WTC11 (cell line): ENCODE data around the gene SUZ12. TPM values are rescaled to one million over a fixed set of nuclear protein-coding genes. Genes with fewer than 3 reads are reported as not detected.

ENCODE experiments used
- ATAC-seq: fragments of 200-7000 bp; cut with Tn5 transposase; 2 replicates; pipeline ENCODE4 v1.10.0; 2021; ENCODE audit warnings: mild to moderate bottlenecking, moderate library complexity
- CTCF ChIA-PET: fragments of 300-600 bp; sonication (Branson Sonifier 250); formaldehyde crosslinking; loops from one replicate; lab custom pipeline; 2021; ENCODE audit warnings: antibody characterized with exemption; lab: Charles Lee
- POLR2A ChIA-PET: fragments of 350-600 bp; sonication (Branson Sonifier 250); formaldehyde crosslinking; loops from one replicate; lab custom pipeline; 2021; ENCODE audit warnings: antibody characterized with exemption; lab: Charles Lee
- DNase-seq: peaks from one replicate; pipeline ENCODE4 v3.0.0; 2021; ENCODE audit warnings: low spot score
- H3K27ac Mint-ChIP-seq: 2 replicates; pipeline ENCODE4 v1.8.0; 2021; ENCODE audit warnings: mixed read lengths
- H3K27me3 Mint-ChIP-seq: 2 replicates; pipeline ENCODE4 v1.8.0; 2021; ENCODE audit warnings: low read depth, mild to moderate bottlenecking, moderate library complexity, mixed read lengths
- H3K36me3 Mint-ChIP-seq: 2 replicates; pipeline ENCODE4 v1.8.0; 2021; ENCODE audit warnings: mixed read lengths
- H3K4me1 Mint-ChIP-seq: 2 replicates; pipeline ENCODE4 v1.8.0; 2022; ENCODE audit warnings: mixed read lengths
- H3K4me3 Mint-ChIP-seq: 2 replicates; pipeline ENCODE4 v1.8.0; 2021; ENCODE audit warnings: mild to moderate bottlenecking, moderate library complexity, mixed read lengths
- H3K9me3 Mint-ChIP-seq: 2 replicates; pipeline ENCODE4 v1.8.0; 2021; ENCODE audit warnings: mixed read lengths
- GTF2I ChIP-seq: fragments of 250-450 bp; sonication (Bioruptor Pico); conservative IDR thresholded peaks from 2 replicates; pipeline ENCODE4 v1.4.0; 2021; ENCODE audit warnings: mild to moderate bottlenecking
- KAT7 ChIP-seq: sonication (generic); formaldehyde crosslinking; IDR thresholded peaks from 2 replicates; pipeline ENCODE4 v1.8.1; 2023; ENCODE audit warnings: missing genetic modification reagents, mild to moderate bottlenecking, borderline replicate concordance
- NR1H2 ChIP-seq: sonication (generic); formaldehyde crosslinking; IDR thresholded peaks from 2 replicates; pipeline ENCODE4 v1.9.0; 2021; ENCODE audit warnings: mild to moderate bottlenecking, moderate library complexity, missing genetic modification reagents
- NR3C1 ChIP-seq: sonication (generic); formaldehyde crosslinking; conservative IDR thresholded peaks from 2 replicates; pipeline ENCODE4 v1.8.1; 2023; ENCODE audit warnings: low read depth, mild to moderate bottlenecking, missing genetic modification reagents
- SMAD4 ChIP-seq: sonication (generic); formaldehyde crosslinking; IDR thresholded peaks from 2 replicates; pipeline ENCODE4 v1.8.0; 2022; ENCODE audit warnings: mild to moderate bottlenecking, missing genetic modification reagents
- TP53 ChIP-seq: sonication (generic); formaldehyde crosslinking; IDR thresholded peaks from 2 replicates; pipeline ENCODE4 v1.8.1; 2023; ENCODE audit warnings: mild to moderate bottlenecking, missing genetic modification reagents
- ZNF121 ChIP-seq: sonication (generic); formaldehyde crosslinking; IDR thresholded peaks from 2 replicates; pipeline ENCODE4 v1.8.0; 2023; ENCODE audit warnings: missing genetic modification reagents
- ZNF219 ChIP-seq: sonication (generic); formaldehyde crosslinking; IDR thresholded peaks from 2 replicates; pipeline ENCODE4 v1.8.0; 2023; ENCODE audit warnings: missing genetic modification reagents, mild to moderate bottlenecking, borderline replicate concordance
- ZNF416 ChIP-seq: fragments of 250-450 bp; sonication (Bioruptor Pico); IDR thresholded peaks from 2 replicates; pipeline ENCODE4 v1.9.0; 2021; ENCODE audit warnings: mild to moderate bottlenecking, inconsistent platforms
- total RNA-seq: library from RNA; stranded (reverse); gene quantifications from 3 replicates; pipeline ENCODE4 v1.2.3, GENCODE V29; 2021
- TF ChIP-seq, protein P1 (sequence below): fragments of 250-450 bp; sonication (Bioruptor Pico); IDR thresholded peaks from 2 replicates; pipeline ENCODE4 v1.9.0; 2021; ENCODE audit warnings: mild to moderate bottlenecking
- TF ChIP-seq, protein P2 (sequence below): fragments of 250-450 bp; sonication (Bioruptor Pico); IDR thresholded peaks from 2 replicates; pipeline ENCODE4 v1.9.0; 2021; ENCODE audit warnings: moderate library complexity, mild to moderate bottlenecking, inconsistent platforms, borderline replicate concordance
- TF ChIP-seq, protein P3 (sequence below): fragments of 200-600 bp; IDR thresholded peaks from 2 replicates; pipeline ENCODE4 v1.8.0; 2022; ENCODE audit warnings: antibody characterized with exemption
- TF ChIP-seq, protein P4 (sequence below): sonication (generic); formaldehyde crosslinking; IDR thresholded peaks from 2 replicates; pipeline ENCODE4 v1.8.0; 2022; ENCODE audit warnings: mild to moderate bottlenecking, missing genetic modification reagents
- TF ChIP-seq, protein P5 (sequence below): sonication (generic); formaldehyde crosslinking; IDR thresholded peaks from 2 replicates; pipeline ENCODE4 v1.8.1; 2022; ENCODE audit warnings: low read depth, mild to moderate bottlenecking, moderate library complexity, missing genetic modification reagents, borderline replicate concordance
- TF ChIP-seq, protein P6 (sequence below): sonication (generic); formaldehyde crosslinking; IDR thresholded peaks from 2 replicates; pipeline ENCODE4 v1.8.1; 2022; ENCODE audit warnings: low read depth, missing genetic modification reagents, borderline replicate concordance
- TF ChIP-seq, protein P7 (sequence below): sonication (generic); formaldehyde crosslinking; IDR thresholded peaks from 2 replicates; pipeline ENCODE4 v1.8.1; 2023; ENCODE audit warnings: mild to moderate bottlenecking, missing genetic modification reagents, borderline replicate concordance
- TF ChIP-seq, protein P8 (sequence below): sonication (generic); formaldehyde crosslinking; IDR thresholded peaks from 2 replicates; pipeline ENCODE4 v1.8.1; 2023; ENCODE audit warnings: mild to moderate bottlenecking, missing genetic modification reagents
- TF ChIP-seq, protein P9 (sequence below): sonication (generic); formaldehyde crosslinking; IDR thresholded peaks from 2 replicates; pipeline ENCODE4 v1.8.0; 2022; ENCODE audit warnings: mild to moderate bottlenecking, missing genetic modification reagents

SUZ12 gene
- total RNA-seq, 1 experiment from 2014 or later: 28.4 TPM

DNA sequence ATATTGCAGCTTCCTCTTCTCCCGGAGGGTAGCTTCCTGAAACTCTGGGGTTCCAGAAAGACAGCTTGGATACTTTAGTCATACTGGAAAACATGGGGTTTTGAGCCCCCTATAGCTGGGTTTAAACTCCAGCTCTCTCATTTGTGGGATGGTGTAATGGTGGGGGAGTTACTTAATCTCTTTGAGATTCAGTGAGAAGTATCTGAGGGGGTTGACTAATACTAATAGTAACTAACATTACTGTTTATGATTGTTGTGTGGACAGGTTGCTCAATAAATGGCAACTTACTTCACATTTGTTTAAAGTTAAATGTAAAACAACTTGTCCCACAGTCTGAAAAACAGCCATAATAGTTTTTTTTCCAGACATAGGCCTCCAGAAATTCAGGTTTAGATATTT is 5.1 kb upstream of the SUZ12 start:
- ATAC-seq: no peak
- no peak overlapping the region for H3K27ac Mint-ChIP-seq
- ChIA-PET POLR2A (no interaction called here), CTCF (interaction anchor here (0.9 kb wide), 1 partner anchor 8 kb away, joined by 3 read pairs; no protein-coding TSS in a partner anchor)
- no peaks in the 10 kb centered on the region for H3K9me3 Mint-ChIP-seq
- 0 out of 2 replicates have a peak, but pooled peaks cover 2% of the 10 kb centered on the region for H3K4me1 Mint-ChIP-seq
- DNase-seq: no peak
- H3K4me3 Mint-ChIP-seq: no peak overlapping the region
- TF ChIP-seq, protein P1, sequence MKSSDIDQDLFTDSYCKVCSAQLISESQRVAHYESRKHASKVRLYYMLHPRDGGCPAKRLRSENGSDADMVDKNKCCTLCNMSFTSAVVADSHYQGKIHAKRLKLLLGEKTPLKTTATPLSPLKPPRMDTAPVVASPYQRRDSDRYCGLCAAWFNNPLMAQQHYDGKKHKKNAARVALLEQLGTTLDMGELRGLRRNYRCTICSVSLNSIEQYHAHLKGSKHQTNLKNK: no peak
- TF ChIP-seq, protein P2, sequence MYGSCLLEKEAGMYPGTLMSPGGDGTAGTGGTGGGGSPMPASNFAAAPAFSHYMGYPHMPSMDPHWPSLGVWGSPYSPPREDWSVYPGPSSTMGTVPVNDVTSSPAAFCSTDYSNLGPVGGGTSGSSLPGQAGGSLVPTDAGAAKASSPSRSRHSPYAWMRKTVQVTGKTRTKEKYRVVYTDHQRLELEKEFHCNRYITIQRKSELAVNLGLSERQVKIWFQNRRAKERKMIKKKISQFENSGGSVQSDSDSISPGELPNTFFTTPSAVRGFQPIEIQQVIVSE (CRISPR knock-in tag): no peak
- TF ChIP-seq, protein P3, sequence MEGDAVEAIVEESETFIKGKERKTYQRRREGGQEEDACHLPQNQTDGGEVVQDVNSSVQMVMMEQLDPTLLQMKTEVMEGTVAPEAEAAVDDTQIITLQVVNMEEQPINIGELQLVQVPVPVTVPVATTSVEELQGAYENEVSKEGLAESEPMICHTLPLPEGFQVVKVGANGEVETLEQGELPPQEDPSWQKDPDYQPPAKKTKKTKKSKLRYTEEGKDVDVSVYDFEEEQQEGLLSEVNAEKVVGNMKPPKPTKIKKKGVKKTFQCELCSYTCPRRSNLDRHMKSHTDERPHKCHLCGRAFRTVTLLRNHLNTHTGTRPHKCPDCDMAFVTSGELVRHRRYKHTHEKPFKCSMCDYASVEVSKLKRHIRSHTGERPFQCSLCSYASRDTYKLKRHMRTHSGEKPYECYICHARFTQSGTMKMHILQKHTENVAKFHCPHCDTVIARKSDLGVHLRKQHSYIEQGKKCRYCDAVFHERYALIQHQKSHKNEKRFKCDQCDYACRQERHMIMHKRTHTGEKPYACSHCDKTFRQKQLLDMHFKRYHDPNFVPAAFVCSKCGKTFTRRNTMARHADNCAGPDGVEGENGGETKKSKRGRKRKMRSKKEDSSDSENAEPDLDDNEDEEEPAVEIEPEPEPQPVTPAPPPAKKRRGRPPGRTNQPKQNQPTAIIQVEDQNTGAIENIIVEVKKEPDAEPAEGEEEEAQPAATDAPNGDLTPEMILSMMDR: no peak
- TF ChIP-seq GTF2I (no peak), NR1H2 (CRISPR knock-in tag) (no peak), ZNF416 (CRISPR knock-in tag) (no peak)
- TF ChIP-seq, protein P4, sequence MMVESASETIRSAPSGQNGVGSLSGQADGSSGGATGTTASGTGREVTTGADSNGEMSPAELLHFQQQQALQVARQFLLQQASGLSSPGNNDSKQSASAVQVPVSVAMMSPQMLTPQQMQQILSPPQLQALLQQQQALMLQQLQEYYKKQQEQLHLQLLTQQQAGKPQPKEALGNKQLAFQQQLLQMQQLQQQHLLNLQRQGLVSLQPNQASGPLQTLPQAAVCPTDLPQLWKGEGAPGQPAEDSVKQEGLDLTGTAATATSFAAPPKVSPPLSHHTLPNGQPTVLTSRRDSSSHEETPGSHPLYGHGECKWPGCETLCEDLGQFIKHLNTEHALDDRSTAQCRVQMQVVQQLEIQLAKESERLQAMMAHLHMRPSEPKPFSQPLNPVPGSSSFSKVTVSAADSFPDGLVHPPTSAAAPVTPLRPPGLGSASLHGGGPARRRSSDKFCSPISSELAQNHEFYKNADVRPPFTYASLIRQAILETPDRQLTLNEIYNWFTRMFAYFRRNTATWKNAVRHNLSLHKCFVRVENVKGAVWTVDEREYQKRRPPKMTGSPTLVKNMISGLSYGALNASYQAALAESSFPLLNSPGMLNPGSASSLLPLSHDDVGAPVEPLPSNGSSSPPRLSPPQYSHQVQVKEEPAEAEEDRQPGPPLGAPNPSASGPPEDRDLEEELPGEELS (CRISPR knock-in tag): no peak
- TF ChIP-seq, protein P5, sequence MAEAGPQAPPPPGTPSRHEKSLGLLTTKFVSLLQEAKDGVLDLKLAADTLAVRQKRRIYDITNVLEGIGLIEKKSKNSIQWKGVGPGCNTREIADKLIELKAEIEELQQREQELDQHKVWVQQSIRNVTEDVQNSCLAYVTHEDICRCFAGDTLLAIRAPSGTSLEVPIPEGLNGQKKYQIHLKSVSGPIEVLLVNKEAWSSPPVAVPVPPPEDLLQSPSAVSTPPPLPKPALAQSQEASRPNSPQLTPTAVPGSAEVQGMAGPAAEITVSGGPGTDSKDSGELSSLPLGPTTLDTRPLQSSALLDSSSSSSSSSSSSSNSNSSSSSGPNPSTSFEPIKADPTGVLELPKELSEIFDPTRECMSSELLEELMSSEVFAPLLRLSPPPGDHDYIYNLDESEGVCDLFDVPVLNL (CRISPR knock-in tag): no peak
- TF ChIP-seq, protein P6, sequence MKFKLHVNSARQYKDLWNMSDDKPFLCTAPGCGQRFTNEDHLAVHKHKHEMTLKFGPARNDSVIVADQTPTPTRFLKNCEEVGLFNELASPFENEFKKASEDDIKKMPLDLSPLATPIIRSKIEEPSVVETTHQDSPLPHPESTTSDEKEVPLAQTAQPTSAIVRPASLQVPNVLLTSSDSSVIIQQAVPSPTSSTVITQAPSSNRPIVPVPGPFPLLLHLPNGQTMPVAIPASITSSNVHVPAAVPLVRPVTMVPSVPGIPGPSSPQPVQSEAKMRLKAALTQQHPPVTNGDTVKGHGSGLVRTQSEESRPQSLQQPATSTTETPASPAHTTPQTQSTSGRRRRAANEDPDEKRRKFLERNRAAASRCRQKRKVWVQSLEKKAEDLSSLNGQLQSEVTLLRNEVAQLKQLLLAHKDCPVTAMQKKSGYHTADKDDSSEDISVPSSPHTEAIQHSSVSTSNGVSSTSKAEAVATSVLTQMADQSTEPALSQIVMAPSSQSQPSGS (CRISPR knock-in tag): no peak
- no peaks in the 10 kb centered on the region for H3K36me3 Mint-ChIP-seq
- H3K27me3 Mint-ChIP-seq: no peaks in the 10 kb centered on the region

DNA sequence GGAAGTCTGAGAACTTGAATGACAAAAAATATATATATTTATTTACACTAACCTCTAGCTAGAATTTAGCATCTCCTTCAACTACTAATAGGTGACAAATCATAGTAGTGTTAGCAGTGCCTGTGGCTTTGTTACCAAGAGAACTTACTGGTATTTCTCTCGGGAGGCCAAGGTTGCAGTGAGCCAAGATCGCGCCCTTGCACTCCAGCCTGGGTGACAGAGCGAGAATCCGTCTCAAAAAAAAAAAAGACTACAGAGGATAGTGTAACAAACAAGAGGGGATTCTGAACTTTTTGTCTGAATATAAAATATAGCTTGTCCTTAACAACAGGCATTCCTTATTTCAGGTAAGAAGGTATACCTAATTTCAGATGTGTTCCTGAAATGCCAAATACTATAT is 1.3 kb upstream of the SUZ12 start:
- Mint-ChIP-seq H3K36me3 (peaks cover 5% of the 10 kb centered on the region), H3K4me3 (peak overlapping the region; percentile 83), H3K27ac (no peak overlapping the region), H3K27me3 (no peaks in the 10 kb centered on the region), H3K4me1 (peaks cover 13% of the 10 kb centered on the region), H3K9me3 (no peaks in the 10 kb centered on the region)
- ChIA-PET POLR2A (interaction anchor here (0.6 kb wide), 2 partner anchors 14 to 293 kb away, joined by 3 read pairs; no protein-coding TSS in a partner anchor), CTCF (interaction anchor here (1.0 to 2.2 kb wide), 2 partner anchors 35 to 72 kb away, joined by 4 to 5 read pairs; partner anchors contain the start of genes LRRC37B and UTP6)
- no peak for ATAC-seq
- no peak for DNase-seq
- TF ChIP-seq ZNF121 (CRISPR knock-in tag) (no peak), KAT7 (CRISPR knock-in tag) (no peak), NR3C1 (CRISPR knock-in tag) (no peak), SMAD4 (CRISPR knock-in tag) (no peak), NR1H2 (CRISPR knock-in tag) (no peak), ZNF219 (no peak), TP53 (CRISPR knock-in tag) (no peak)
- TF ChIP-seq, protein P5 (CRISPR knock-in tag): no peak
- TF ChIP-seq, protein P7, sequence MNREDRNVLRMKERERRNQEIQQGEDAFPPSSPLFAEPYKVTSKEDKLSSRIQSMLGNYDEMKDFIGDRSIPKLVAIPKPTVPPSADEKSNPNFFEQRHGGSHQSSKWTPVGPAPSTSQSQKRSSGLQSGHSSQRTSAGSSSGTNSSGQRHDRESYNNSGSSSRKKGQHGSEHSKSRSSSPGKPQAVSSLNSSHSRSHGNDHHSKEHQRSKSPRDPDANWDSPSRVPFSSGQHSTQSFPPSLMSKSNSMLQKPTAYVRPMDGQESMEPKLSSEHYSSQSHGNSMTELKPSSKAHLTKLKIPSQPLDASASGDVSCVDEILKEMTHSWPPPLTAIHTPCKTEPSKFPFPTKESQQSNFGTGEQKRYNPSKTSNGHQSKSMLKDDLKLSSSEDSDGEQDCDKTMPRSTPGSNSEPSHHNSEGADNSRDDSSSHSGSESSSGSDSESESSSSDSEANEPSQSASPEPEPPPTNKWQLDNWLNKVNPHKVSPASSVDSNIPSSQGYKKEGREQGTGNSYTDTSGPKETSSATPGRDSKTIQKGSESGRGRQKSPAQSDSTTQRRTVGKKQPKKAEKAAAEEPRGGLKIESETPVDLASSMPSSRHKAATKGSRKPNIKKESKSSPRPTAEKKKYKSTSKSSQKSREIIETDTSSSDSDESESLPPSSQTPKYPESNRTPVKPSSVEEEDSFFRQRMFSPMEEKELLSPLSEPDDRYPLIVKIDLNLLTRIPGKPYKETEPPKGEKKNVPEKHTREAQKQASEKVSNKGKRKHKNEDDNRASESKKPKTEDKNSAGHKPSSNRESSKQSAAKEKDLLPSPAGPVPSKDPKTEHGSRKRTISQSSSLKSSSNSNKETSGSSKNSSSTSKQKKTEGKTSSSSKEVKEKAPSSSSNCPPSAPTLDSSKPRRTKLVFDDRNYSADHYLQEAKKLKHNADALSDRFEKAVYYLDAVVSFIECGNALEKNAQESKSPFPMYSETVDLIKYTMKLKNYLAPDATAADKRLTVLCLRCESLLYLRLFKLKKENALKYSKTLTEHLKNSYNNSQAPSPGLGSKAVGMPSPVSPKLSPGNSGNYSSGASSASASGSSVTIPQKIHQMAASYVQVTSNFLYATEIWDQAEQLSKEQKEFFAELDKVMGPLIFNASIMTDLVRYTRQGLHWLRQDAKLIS (CRISPR knock-in tag): no peak
- TF ChIP-seq, protein P8, sequence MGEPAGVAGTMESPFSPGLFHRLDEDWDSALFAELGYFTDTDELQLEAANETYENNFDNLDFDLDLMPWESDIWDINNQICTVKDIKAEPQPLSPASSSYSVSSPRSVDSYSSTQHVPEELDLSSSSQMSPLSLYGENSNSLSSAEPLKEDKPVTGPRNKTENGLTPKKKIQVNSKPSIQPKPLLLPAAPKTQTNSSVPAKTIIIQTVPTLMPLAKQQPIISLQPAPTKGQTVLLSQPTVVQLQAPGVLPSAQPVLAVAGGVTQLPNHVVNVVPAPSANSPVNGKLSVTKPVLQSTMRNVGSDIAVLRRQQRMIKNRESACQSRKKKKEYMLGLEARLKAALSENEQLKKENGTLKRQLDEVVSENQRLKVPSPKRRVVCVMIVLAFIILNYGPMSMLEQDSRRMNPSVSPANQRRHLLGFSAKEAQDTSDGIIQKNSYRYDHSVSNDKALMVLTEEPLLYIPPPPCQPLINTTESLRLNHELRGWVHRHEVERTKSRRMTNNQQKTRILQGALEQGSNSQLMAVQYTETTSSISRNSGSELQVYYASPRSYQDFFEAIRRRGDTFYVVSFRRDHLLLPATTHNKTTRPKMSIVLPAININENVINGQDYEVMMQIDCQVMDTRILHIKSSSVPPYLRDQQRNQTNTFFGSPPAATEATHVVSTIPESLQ (CRISPR knock-in tag): no peak
- TF ChIP-seq, protein P9, sequence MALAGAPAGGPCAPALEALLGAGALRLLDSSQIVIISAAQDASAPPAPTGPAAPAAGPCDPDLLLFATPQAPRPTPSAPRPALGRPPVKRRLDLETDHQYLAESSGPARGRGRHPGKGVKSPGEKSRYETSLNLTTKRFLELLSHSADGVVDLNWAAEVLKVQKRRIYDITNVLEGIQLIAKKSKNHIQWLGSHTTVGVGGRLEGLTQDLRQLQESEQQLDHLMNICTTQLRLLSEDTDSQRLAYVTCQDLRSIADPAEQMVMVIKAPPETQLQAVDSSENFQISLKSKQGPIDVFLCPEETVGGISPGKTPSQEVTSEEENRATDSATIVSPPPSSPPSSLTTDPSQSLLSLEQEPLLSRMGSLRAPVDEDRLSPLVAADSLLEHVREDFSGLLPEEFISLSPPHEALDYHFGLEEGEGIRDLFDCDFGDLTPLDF (CRISPR knock-in tag): no peak
